A673 (cell line): ENCODE results near the gene PROSER2. TPM values are rescaled to one million over a fixed set of nuclear protein-coding genes. Genes with fewer than 3 reads are reported as not detected.

Experiments used
- BruUV-seq: library from RNA; stranded (reverse); fragments of 400-500 nt; replicated peaks from 2 replicates; lab custom pipeline; 2021; lab: Mats Ljungman, UMichigan
- CTCF ChIA-PET: fragments of 300-600 bp; sonication (Branson Sonifier 250); formaldehyde crosslinking; loops from one replicate; lab custom pipeline; 2022; ENCODE audit warnings: antibody characterized with exemption; lab: Charles Lee
- POLR2A ChIA-PET: fragments of 300-600 bp; sonication (Branson Sonifier 250); formaldehyde crosslinking; loops from one replicate; lab custom pipeline; 2022; ENCODE audit warnings: antibody characterized with exemption; ENCODE audit not compliant: low non-redundant PET; lab: Charles Lee
- DNase-seq: peaks from one replicate; pipeline ENCODE4 v3.0.0-alpha.2; 2015; ENCODE audit warnings: low spot score
- H3K27ac ChIP-seq: fragments of 200-600 bp; sonication (generic); 2 replicates; pipeline ENCODE4 v1.5.1; 2016; ENCODE audit warnings: mixed run types, low read depth, mild to moderate bottlenecking, mixed read lengths, antibody characterized with exemption, low read length; ENCODE audit not compliant: poor library complexity, severe bottlenecking
- H3K27me3 ChIP-seq: fragments of 200-600 bp; sonication (generic); replicated peaks from 2 replicates; pipeline ENCODE4 v1.6.1; 2017; ENCODE audit warnings: mixed run types, low read depth, mild to moderate bottlenecking, mixed read lengths, antibody characterized with exemption, low read length; ENCODE audit not compliant: insufficient read depth, poor library complexity
- H3K36me3 ChIP-seq: fragments of 200-600 bp; sonication (generic); 2 replicates; pipeline ENCODE4 v1.6.1; 2016; ENCODE audit warnings: mixed run types, mild to moderate bottlenecking, mixed read lengths, antibody characterized with exemption, low read length; ENCODE audit not compliant: insufficient read depth, poor library complexity, severe bottlenecking
- H3K4me1 ChIP-seq: fragments of 200-600 bp; sonication (generic); 2 replicates; pipeline ENCODE4 v1.6.1; 2017; ENCODE audit warnings: mixed run types, mild to moderate bottlenecking, mixed read lengths, antibody characterized with exemption, low read length; ENCODE audit not compliant: insufficient read depth, poor library complexity, severe bottlenecking
- H3K4me3 ChIP-seq: fragments of 200-600 bp; sonication (generic); 2 replicates; pipeline ENCODE4 v1.5.1; 2016; ENCODE audit warnings: low read depth, mixed run types, mild to moderate bottlenecking, mixed read lengths, low read length; ENCODE audit not compliant: poor library complexity, severe bottlenecking
- H3K9me3 ChIP-seq: fragments of 200-600 bp; sonication (generic); 2 replicates; pipeline ENCODE4 v1.6.1; 2016; ENCODE audit warnings: mixed run types, low read depth, mild to moderate bottlenecking, mixed read lengths, antibody characterized with exemption, low read length; ENCODE audit not compliant: poor library complexity, severe bottlenecking
- EZH2 ChIP-seq: fragments of 200-600 bp; sonication (generic); IDR thresholded peaks from 2 replicates; pipeline ENCODE4 v1.6.1; 2017; ENCODE audit warnings: borderline replicate concordance, low read depth, mild to moderate bottlenecking, mixed read lengths, antibody characterized with exemption, low read length; ENCODE audit not compliant: poor library complexity, severe bottlenecking
- intact Hi-C: fragments of 100-400 bp; cut with micrococcal nuclease; formaldehyde crosslinking; loops from one replicate; pipeline ENCODE4 v1.10.0; 2022; ENCODE audit not compliant: unreplicated experiment
- total RNA-seq: library from RNA; stranded (reverse); gene quantifications from 2 replicates; pipeline ENCODE4 v1.2.3, GENCODE V29; 2021
- TF ChIP-seq, protein P1 (sequence below): fragments of 300-800, 200-600 bp; sonication (generic); conservative IDR thresholded peaks from 2 replicates; pipeline ENCODE4 v1.5.1; 2017; ENCODE audit warnings: low read depth, mild to moderate bottlenecking, antibody characterized with exemption, low read length, moderate library complexity, mixed read lengths

Gene PROSER2
- total RNA-seq, 1 experiment from 2014 or later: 40.4 TPM

GRCh38 chr10:11876805-11877590, 53.8 kb downstream of the PROSER2 start:
- Histone ChIP-seq H3K36me3 (peaks cover 8% of the 10 kb centered on the region), H3K27ac (peak overlapping the region; percentile 73), H3K27me3 (no peaks in the 10 kb centered on the region), H3K9me3 (no peaks in the 10 kb centered on the region), H3K4me1 (peaks cover 34% of the 10 kb centered on the region), H3K4me3 (no peak overlapping the region)
- ChIA-PET POLR2A (no interaction called here), CTCF (interaction anchor here (0.5 kb wide), 1 partner anchor 17 kb away, joined by 5 read pairs; no protein-coding TSS in a partner anchor)
- DNase-seq: no peak
- TF ChIP-seq EZH2: no peak
- TF ChIP-seq, protein P1, sequence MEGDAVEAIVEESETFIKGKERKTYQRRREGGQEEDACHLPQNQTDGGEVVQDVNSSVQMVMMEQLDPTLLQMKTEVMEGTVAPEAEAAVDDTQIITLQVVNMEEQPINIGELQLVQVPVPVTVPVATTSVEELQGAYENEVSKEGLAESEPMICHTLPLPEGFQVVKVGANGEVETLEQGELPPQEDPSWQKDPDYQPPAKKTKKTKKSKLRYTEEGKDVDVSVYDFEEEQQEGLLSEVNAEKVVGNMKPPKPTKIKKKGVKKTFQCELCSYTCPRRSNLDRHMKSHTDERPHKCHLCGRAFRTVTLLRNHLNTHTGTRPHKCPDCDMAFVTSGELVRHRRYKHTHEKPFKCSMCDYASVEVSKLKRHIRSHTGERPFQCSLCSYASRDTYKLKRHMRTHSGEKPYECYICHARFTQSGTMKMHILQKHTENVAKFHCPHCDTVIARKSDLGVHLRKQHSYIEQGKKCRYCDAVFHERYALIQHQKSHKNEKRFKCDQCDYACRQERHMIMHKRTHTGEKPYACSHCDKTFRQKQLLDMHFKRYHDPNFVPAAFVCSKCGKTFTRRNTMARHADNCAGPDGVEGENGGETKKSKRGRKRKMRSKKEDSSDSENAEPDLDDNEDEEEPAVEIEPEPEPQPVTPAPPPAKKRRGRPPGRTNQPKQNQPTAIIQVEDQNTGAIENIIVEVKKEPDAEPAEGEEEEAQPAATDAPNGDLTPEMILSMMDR: no peak
- intact Hi-C loops: loop anchor here (10.0 kb wide), 1 partner anchor 82 kb away; no protein-coding TSS in a partner anchor
- no TSS peak for BruUV-seq

DNA sequence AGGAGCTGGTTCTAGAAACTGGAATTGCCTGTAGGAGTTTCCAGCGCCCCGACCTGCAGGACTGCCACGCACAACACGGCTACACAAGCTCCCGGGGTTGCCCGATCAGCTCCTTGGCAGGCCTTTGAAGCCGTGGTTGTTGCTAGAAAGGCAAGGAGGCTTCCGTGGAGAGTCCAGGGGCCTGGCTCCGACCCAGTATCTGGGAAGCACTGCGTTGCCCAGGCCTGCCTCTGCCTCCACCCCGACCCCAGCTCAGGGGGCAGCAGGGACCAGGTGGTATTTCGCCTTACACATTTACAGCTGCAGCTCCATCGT, 54.4 kb downstream of the PROSER2 start:
- H3K36me3 ChIP-seq: peaks cover 12% of the 10 kb centered on the region
- ChIA-PET CTCF (interaction anchor here (0.5 kb wide), 1 partner anchor 17 kb away, joined by 5 read pairs; no protein-coding TSS in a partner anchor), POLR2A (no interaction called here)
- no peak for DNase-seq
- H3K27ac ChIP-seq: peak overlapping the region; percentile 73
- BruUV-seq: no TSS peak
- intact Hi-C loops: loop anchor here (10.0 kb wide), 1 partner anchor 83 kb away; no protein-coding TSS in a partner anchor
- no peaks in the 10 kb centered on the region for H3K27me3 ChIP-seq
- H3K4me1 ChIP-seq: peaks cover 33% of the 10 kb centered on the region
- H3K4me3 ChIP-seq: no peak overlapping the region
- no peaks in the 10 kb centered on the region for H3K9me3 ChIP-seq
- TF ChIP-seq EZH2: no peak
- TF ChIP-seq, protein P1: no peak

GRCh38 chr10:11878776-11879175, 55.6 kb downstream of the PROSER2 start:
- H3K4me3 ChIP-seq: no peak overlapping the region
- no TSS peak for BruUV-seq
- no peaks in the 10 kb centered on the region for H3K9me3 ChIP-seq
- ChIA-PET POLR2A (no interaction called here), CTCF (interaction anchor here (1.0 kb wide), 1 partner anchor 107 kb away, joined by 3 read pairs; no protein-coding TSS in a partner anchor)
- DNase-seq: no peak
- H3K4me1 ChIP-seq: peaks cover 33% of the 10 kb centered on the region
- no peaks in the 10 kb centered on the region for H3K27me3 ChIP-seq
- TF ChIP-seq, protein P1: no peak
- no peak for TF ChIP-seq EZH2
- H3K36me3 ChIP-seq: peaks cover 24% of the 10 kb centered on the region
- intact Hi-C loops: loop anchor here (10.0 kb wide), 1 partner anchor 84 kb away; no protein-coding TSS in a partner anchor
- peak overlapping the region; percentile 60 for H3K27ac ChIP-seq
